ENCODE measurements around the gene TUBGCP3.

The TUBGCP3 gene

DNA sequence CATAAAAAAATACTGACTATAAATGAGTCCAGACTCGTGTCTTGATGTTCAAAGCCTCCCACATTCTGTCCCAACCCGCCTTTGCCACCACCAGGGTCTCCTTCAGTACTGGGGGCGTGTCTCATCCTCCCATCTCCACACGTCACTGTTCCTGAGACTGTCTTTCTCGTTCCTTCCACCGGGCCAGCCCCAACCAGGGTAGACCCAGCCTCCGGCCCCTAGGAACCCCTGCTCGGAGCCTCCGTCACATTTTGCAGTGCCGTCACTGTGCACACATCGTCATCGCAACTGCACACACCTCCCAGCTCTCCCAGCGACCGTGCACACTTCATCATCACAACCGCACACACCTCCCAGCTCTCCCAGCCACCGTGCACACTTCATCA is 138.4 kb downstream of the TUBGCP3 start:
- H3K27ac ChIP-seq, result no peak overlapping the region
- no peak for TF ChIP-seq CTCF (IDR thresholded peaks at IDR 0.05)
- no peak overlapping the region for H3K4me3 ChIP-seq
- DNase-seq (ENCODE audit: low spot score), result no peak

DNA sequence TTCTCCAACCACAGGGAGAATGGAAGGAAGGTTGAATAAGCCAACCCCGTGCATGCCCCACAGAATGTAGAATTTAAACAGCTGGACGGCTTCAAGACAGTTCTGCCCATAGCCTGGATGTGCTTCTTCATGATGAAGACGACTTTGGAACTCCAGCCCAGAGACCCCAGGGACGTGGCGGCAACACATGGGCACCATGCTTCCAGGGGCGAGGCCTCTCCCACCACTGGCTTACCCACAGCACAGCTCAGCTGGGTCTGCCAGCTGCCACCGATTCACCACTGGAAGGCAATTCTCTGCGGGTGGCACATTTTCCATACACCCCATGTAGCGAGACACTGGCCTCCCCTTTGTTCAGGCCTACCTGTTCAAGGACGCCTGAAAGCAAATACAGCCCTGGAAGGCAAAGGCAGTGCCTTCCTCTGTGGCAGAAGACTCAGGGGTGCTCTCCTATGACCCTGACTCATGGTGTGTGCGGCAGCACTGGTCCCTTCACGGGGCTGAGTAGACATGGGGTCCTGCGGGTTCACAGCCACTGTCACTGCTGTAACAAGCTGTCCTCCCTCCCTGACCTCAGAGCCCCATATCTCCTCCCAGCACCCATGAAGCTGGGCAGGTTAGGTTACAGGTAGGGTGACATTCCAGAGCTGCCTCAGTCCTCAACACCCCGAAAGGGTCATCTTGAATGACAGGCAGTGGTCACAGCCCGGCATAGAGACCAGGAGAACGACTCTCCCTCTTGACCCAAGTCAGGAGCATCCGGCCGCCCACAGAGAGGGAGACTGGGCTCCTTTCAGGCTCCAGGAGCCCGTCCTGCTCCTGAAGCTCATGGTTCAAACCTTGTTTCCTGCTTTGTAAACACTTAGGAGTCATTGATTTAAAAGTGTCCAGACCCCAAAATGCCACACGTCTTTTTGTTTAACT is 139.1 kb downstream of the TUBGCP3 start:
- peak; percentile 55 for DNase-seq (ENCODE audit: low spot score)
- TF ChIP-seq CTCF (IDR thresholded peaks at IDR 0.05), result no peak
- H3K4me3 ChIP-seq, result no peak overlapping the region
- no peak overlapping the region for H3K27ac ChIP-seq

GRCh38 chr13:112447761-112448603 is 140.0 kb downstream of the TUBGCP3 start:
- peak; percentile 47 for DNase-seq (ENCODE audit: low spot score)
- no peak for TF ChIP-seq CTCF (IDR thresholded peaks at IDR 0.05)
- H3K27ac ChIP-seq, result no peak overlapping the region
- no peak overlapping the region for H3K4me3 ChIP-seq

DNA sequence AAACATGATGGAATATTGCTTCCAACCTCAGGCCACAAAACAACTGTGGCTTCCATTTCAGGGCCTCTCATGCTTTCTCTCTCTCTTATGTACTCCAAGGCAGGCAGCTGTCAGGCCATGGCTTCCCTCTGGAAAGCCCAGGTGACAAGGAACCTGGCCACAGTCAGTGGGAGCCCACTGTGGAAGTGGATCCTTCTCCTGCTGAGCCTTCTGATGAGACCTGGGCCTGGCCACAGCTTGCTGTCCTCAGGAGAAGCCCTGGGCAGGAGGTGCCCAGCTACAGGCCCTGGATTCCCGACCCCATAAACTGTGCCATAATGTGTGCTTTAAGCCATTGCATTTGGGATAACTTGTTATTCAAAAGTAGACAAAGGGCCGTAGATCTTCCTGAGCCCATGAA is 140.6 kb downstream of the TUBGCP3 start:
- H3K27ac ChIP-seq, result no peak overlapping the region
- no peak for TF ChIP-seq CTCF (IDR thresholded peaks at IDR 0.05)
- DNase-seq (ENCODE audit: low spot score), result peak; percentile 55
- H3K4me3 ChIP-seq, result no peak overlapping the region

GRCh38 chr13:112446867-112447266 is 141.1 kb downstream of the TUBGCP3 start:
- Histone ChIP-seq H3K27ac (no peak overlapping the region), H3K4me3 (no peak overlapping the region)
- peak; percentile 59 for DNase-seq (ENCODE audit: low spot score)
- no peak for TF ChIP-seq CTCF (IDR thresholded peaks at IDR 0.05)

DNA sequence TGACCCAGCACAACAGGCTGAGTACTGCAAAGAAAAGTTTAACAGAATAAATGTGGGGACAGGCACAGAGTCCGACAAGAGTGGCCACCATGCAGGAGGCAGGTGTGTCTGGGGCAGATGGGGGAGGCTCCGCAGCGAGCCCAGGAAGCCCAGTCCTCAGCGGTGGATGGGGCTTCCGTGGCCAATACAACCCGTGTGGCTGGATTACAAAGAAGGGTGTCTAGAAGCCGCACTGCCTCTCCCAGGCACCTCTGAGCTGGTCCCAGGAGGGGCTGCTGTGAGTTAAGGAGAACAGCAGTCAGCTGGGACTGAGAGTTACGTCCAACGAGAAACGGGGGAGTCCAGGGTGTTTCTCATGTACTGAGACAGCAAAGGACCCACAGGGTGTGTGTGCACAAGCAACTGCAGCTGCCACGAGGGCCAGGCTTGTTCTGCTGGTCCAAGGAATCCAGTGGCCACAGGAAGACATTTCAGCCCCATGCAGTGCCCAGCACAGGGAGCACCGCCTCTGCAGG is 141.5 kb downstream of the TUBGCP3 start:
- DNase-seq (ENCODE audit: low spot score), result peak; percentile 53
- no peak for TF ChIP-seq CTCF (IDR thresholded peaks at IDR 0.05)
- Histone ChIP-seq H3K4me3 (no peak overlapping the region), H3K27ac (no peak overlapping the region)

Measured in coronary artery (tissue), 2 donors.